ENCODE results near the gene CPNE9. TPM values are rescaled to one million over a fixed set of nuclear protein-coding genes. Genes with fewer than 3 reads are reported as not detected.

The CPNE9 gene
- total RNA-seq, 1 donor from 2014 or later = not detected

DNA sequence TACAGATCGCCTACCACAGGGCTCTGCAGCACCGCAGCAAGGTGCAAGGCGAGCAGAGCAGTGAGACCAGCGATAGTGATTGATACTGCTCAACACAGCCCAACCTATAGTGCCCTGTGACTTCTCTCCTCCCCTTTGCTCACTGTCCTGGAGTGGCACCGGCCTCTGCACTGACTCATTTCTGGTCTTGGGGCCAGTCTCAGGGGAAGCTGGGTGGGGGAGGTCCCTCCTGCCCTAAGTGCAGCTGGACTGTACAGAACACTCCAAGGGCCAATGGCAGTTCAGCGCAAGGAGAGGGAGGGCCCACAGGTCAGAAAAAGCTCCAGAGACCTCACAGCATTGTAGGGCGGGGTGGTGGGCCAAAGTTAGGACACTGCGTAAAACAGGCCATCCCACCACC lies 43.6 kb downstream of the CPNE9 start:
- Histone ChIP-seq H3K27ac (no peak overlapping the region), H3K27me3 (no peaks in the 10 kb centered on the region), H3K9me3 (no peaks in the 10 kb centered on the region), H3K4me3 (no peak overlapping the region), H3K4me1 (peaks cover 4 to 14% of the 10 kb centered on the region in 2 donors), H3K36me3 (peaks cover 56 to 60% of the 10 kb centered on the region in 2 donors)
- TF ChIP-seq, protein P1, sequence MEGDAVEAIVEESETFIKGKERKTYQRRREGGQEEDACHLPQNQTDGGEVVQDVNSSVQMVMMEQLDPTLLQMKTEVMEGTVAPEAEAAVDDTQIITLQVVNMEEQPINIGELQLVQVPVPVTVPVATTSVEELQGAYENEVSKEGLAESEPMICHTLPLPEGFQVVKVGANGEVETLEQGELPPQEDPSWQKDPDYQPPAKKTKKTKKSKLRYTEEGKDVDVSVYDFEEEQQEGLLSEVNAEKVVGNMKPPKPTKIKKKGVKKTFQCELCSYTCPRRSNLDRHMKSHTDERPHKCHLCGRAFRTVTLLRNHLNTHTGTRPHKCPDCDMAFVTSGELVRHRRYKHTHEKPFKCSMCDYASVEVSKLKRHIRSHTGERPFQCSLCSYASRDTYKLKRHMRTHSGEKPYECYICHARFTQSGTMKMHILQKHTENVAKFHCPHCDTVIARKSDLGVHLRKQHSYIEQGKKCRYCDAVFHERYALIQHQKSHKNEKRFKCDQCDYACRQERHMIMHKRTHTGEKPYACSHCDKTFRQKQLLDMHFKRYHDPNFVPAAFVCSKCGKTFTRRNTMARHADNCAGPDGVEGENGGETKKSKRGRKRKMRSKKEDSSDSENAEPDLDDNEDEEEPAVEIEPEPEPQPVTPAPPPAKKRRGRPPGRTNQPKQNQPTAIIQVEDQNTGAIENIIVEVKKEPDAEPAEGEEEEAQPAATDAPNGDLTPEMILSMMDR (IDR thresholded peaks at IDR 0.05) = no peak
- no peak for DNase-seq (ENCODE audit: low spot score in 2 of 2)
- intact Hi-C loops (cut with DNase I) = no loop called here

DNA sequence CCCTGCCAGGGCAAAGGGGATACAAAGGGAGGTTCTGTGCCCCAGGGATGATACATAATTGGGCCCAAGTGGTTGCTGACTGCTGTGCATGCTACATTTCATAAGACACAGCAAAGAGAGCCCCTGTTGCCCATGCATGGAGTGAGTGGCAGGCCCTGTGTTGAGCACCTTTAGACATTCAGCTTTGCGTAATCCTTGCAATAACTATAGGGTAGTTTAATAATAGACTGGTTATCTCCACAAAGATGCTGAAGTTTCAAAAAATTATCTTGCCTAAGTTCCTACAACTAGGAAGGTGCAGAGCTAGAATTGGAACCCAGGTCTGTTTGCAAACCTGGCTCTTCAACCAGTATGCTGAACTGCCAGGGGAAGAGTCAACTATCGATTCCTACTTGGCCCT lies 44.4 kb downstream of the CPNE9 start:
- H3K4me1 ChIP-seq = peaks cover 4 to 14% of the 10 kb centered on the region in 2 donors
- no peak for DNase-seq (ENCODE audit: low spot score in 2 of 2)
- H3K27me3 ChIP-seq = no peaks in the 10 kb centered on the region
- TF ChIP-seq, protein P1 (IDR thresholded peaks at IDR 0.05) = no peak
- intact Hi-C loops (cut with DNase I) = no loop called here
- H3K9me3 ChIP-seq = no peaks in the 10 kb centered on the region
- no peak overlapping the region for H3K27ac ChIP-seq
- no peak overlapping the region for H3K4me3 ChIP-seq
- H3K36me3 ChIP-seq = peaks cover 49 to 58% of the 10 kb centered on the region in 2 donors

DNA sequence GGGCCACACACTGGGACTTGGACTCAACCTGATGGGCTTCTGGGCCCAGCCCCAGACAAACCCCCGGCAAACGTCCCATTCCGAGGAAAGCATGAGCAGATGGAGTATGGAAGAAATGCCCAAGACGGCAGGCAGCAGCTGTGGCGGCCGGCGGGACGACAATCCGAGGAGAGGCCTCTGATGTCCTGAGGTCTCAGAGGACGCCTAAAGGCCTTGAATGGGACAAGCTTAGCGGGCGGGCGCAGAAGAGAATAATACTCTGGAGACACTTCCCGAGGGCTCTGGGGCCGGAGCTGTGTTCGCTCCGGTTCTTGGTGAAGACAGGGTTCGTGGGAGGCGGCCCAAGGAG lies 45.6 kb downstream of the CPNE9 start:
- H3K9me3 ChIP-seq = no peaks in the 10 kb centered on the region
- TF ChIP-seq, protein P1 (IDR thresholded peaks at IDR 0.05) = no peak
- no peaks in the 10 kb centered on the region for H3K27me3 ChIP-seq
- H3K27ac ChIP-seq = peak overlapping the region; percentile 76 to 84
- peak overlapping the region; percentile 67 to 70 for H3K4me3 ChIP-seq
- peaks cover 36 to 48% of the 10 kb centered on the region in 2 donors for H3K36me3 ChIP-seq
- intact Hi-C loops (cut with DNase I) = loop anchor here (1.0 kb wide), 3 partner anchors 18 to 44 kb away; partner anchors contain the start of genes ARPC4 and BRPF1
- DNase-seq (ENCODE audit: low spot score in 2 of 2) = no peak
- peaks cover 4 to 14% of the 10 kb centered on the region in 2 donors for H3K4me1 ChIP-seq

DNA sequence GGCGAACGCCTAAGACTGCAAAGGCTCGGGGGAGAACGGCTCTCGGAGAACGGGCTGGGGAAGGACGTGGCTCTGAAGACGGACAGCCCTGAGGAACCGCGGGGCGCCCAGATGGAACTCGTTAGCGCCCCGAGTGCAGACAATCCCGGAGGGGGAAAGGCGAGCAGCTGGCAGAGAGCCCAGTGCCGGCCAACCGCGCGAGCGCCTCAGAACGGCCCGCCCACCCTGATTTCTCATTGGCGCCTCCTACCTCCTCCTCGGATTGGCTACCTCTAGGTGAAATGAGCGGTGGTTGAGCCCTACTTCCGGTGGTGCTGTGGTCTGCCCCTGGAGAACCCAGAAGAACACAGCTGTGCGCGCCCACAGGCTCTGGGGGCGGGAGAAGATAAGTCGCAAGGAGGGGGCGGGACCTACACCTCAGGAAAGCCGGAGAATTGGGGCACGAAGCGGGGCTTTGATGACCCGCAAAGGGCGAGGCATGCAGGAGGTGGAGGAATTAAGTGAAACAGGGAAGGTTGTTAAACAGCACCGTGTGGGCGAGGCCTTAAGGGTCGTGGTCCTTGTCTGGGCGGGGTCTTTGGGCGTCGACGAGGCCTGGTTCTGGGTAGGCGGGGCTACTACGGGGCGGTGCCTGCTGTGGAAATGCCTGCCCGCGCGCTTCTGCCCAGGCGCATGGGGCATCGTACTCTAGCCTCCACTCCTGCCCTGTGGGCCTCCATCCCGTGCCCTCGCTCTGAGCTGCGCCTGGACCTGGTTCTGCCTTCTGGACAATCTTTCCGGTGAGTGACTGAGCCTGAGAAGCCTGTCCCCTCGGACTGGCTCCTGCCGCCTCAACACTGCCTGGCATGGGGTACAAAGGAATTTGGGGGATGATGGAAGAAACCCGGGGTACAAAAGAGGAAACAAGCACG lies 46.3 kb downstream of the CPNE9 start, which contains the start of gene OGG1:
TSS of gene OGG1 (plus strand) at position 308 of the 911 bp plus-strand sequence. CDS start at position 643, 335 bp downstream.
- intact Hi-C loops (cut with DNase I) = loop anchor here (1.0 to 2.0 kb wide), 4 partner anchors 19 to 43 kb away; partner anchors contain the start of genes ARPC4 and BRPF1
- TF ChIP-seq, protein P1 (IDR thresholded peaks at IDR 0.05) = no peak
- peak; percentile 92 to 99 for DNase-seq (ENCODE audit: low spot score in 2 of 2)
- peaks cover 4 to 14% of the 10 kb centered on the region in 2 donors for H3K4me1 ChIP-seq
- peaks cover 30 to 48% of the 10 kb centered on the region in 2 donors for H3K36me3 ChIP-seq
- peak within 1 kb of the TSS; percentile 76 to 84 for H3K27ac ChIP-seq
- no peaks in the 10 kb centered on the region for H3K27me3 ChIP-seq
- peak within 1 kb of the TSS; percentile 67 to 70 for H3K4me3 ChIP-seq
- H3K9me3 ChIP-seq = no peaks in the 10 kb centered on the region

DNA sequence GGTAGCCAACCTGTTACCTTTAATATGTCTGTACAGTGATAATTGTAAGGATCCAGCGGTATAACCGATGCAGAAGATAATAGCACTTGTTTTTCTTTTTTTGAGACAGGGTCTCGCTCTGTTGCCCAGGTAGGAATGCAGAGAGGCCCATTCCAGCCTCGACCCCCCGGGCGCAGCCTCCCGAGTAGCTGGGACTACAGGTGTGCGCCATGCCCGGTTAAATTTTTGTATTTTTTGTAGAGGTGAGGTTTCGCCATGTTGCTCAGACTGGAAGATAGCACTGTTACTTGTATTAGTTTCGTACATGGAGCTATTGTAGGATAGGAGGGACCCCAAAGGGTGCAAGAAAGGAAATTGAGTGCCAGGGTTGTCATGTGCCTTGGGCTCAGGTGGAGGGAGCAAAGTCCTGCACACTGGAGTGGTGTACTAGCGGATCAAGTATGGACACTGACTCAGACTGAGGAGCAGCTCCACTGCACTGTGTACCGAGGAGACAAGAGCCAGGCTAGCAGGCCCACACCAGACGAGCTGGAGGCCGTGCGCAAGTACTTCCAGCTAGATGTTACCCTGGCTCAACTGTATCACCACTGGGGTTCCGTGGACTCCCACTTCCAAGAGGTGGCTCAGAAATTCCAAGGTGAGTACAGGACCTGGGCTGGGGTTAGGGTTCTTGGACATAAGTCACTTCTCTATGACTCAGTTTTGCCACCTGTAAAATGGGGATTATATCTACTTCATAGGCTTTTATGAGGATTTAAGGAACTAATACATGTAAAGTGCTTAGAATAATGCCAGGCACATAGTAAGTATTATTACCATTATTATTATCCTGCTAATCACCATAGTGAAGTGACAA lies 47.2 kb downstream of the CPNE9 start:
- no peaks in the 10 kb centered on the region for H3K9me3 ChIP-seq
- TF ChIP-seq, protein P1 (IDR thresholded peaks at IDR 0.05) = no peak
- peak overlapping the region; percentile 76 to 84 for H3K27ac ChIP-seq
- H3K27me3 ChIP-seq = no peaks in the 10 kb centered on the region
- intact Hi-C loops (cut with DNase I) = loop anchor here (2.0 kb wide), 1 partner anchor 36 kb away; no protein-coding TSS in a partner anchor
- DNase-seq (ENCODE audit: low spot score in 2 of 2) = no peak
- peak overlapping the region; percentile 67 to 70 for H3K4me3 ChIP-seq
- H3K4me1 ChIP-seq = peaks cover 4 to 14% of the 10 kb centered on the region in 2 donors
- H3K36me3 ChIP-seq = peaks cover 21 to 45% of the 10 kb centered on the region in 2 donors
